A673 (cell line): ENCODE results near the gene UTP4. TPM values are rescaled to one million over a fixed set of nuclear protein-coding genes. Genes with fewer than 3 reads are reported as not detected.

Experiments
- BruUV-seq: library from RNA; stranded (reverse); fragments of 400-500 nt; replicated peaks from 2 replicates; lab custom pipeline; 2021; lab: Mats Ljungman, UMichigan
- CTCF ChIA-PET: fragments of 300-600 bp; sonication (Branson Sonifier 250); formaldehyde crosslinking; loops from one replicate; lab custom pipeline; 2022; ENCODE audit warnings: antibody characterized with exemption; lab: Charles Lee
- POLR2A ChIA-PET: fragments of 300-600 bp; sonication (Branson Sonifier 250); formaldehyde crosslinking; loops from one replicate; lab custom pipeline; 2022; ENCODE audit warnings: antibody characterized with exemption; ENCODE audit not compliant: low non-redundant PET; lab: Charles Lee
- DNase-seq: peaks from one replicate; pipeline ENCODE4 v3.0.0-alpha.2; 2015; ENCODE audit warnings: low spot score
- H3K27ac ChIP-seq: fragments of 200-600 bp; sonication (generic); 2 replicates; pipeline ENCODE4 v1.5.1; 2016; ENCODE audit warnings: mixed run types, low read depth, mild to moderate bottlenecking, mixed read lengths, antibody characterized with exemption, low read length; ENCODE audit not compliant: poor library complexity, severe bottlenecking
- H3K27me3 ChIP-seq: fragments of 200-600 bp; sonication (generic); replicated peaks from 2 replicates; pipeline ENCODE4 v1.6.1; 2017; ENCODE audit warnings: mixed run types, low read depth, mild to moderate bottlenecking, mixed read lengths, antibody characterized with exemption, low read length; ENCODE audit not compliant: insufficient read depth, poor library complexity
- H3K36me3 ChIP-seq: fragments of 200-600 bp; sonication (generic); 2 replicates; pipeline ENCODE4 v1.6.1; 2016; ENCODE audit warnings: mixed run types, mild to moderate bottlenecking, mixed read lengths, antibody characterized with exemption, low read length; ENCODE audit not compliant: insufficient read depth, poor library complexity, severe bottlenecking
- H3K4me1 ChIP-seq: fragments of 200-600 bp; sonication (generic); 2 replicates; pipeline ENCODE4 v1.6.1; 2017; ENCODE audit warnings: mixed run types, mild to moderate bottlenecking, mixed read lengths, antibody characterized with exemption, low read length; ENCODE audit not compliant: insufficient read depth, poor library complexity, severe bottlenecking
- H3K4me3 ChIP-seq: fragments of 200-600 bp; sonication (generic); 2 replicates; pipeline ENCODE4 v1.5.1; 2016; ENCODE audit warnings: low read depth, mixed run types, mild to moderate bottlenecking, mixed read lengths, low read length; ENCODE audit not compliant: poor library complexity, severe bottlenecking
- H3K9me3 ChIP-seq: fragments of 200-600 bp; sonication (generic); 2 replicates; pipeline ENCODE4 v1.6.1; 2016; ENCODE audit warnings: mixed run types, low read depth, mild to moderate bottlenecking, mixed read lengths, antibody characterized with exemption, low read length; ENCODE audit not compliant: poor library complexity, severe bottlenecking
- CTCF ChIP-seq: fragments of 300-800, 200-600 bp; sonication (generic); conservative IDR thresholded peaks from 2 replicates; pipeline ENCODE4 v1.5.1; 2017; ENCODE audit warnings: low read depth, mild to moderate bottlenecking, antibody characterized with exemption, low read length, moderate library complexity, mixed read lengths
- EZH2 ChIP-seq: fragments of 200-600 bp; sonication (generic); IDR thresholded peaks from 2 replicates; pipeline ENCODE4 v1.6.1; 2017; ENCODE audit warnings: borderline replicate concordance, low read depth, mild to moderate bottlenecking, mixed read lengths, antibody characterized with exemption, low read length; ENCODE audit not compliant: poor library complexity, severe bottlenecking
- intact Hi-C: fragments of 100-400 bp; cut with micrococcal nuclease; formaldehyde crosslinking; loops from one replicate; pipeline ENCODE4 v1.10.0; 2022; ENCODE audit not compliant: unreplicated experiment
- total RNA-seq: library from RNA; stranded (reverse); gene quantifications from 2 replicates; pipeline ENCODE4 v1.2.3, GENCODE V29; 2021

Gene UTP4
- total RNA-seq, 1 experiment from 2014 or later = 146 TPM

GRCh38 chr16:69116906-69117305, 15.5 kb upstream of the UTP4 start:
- no peak overlapping the region for H3K4me3 ChIP-seq
- H3K36me3 ChIP-seq = peaks cover 48% of the 10 kb centered on the region
- no peaks in the 10 kb centered on the region for H3K9me3 ChIP-seq
- no peaks in the 10 kb centered on the region for H3K27me3 ChIP-seq
- ChIA-PET CTCF (no interaction called here), POLR2A (no interaction called here)
- no peak for DNase-seq
- no peak overlapping the region for H3K27ac ChIP-seq
- no TSS peak for BruUV-seq
- intact Hi-C loops = no loop called here
- no peaks in the 10 kb centered on the region for H3K4me1 ChIP-seq
- TF ChIP-seq EZH2 (no peak), CTCF (no peak)

- H3K4me1 ChIP-seq = no peaks in the 10 kb centered on the region
- TF ChIP-seq EZH2 = no peak
- no peak for TF ChIP-seq CTCF
- POLR2A ChIA-PET = no interaction called here
- no peaks in the 10 kb centered on the region for H3K9me3 ChIP-seq
- intact Hi-C loops = no loop called here
- H3K27ac ChIP-seq = no peak overlapping the region
- no peaks in the 10 kb centered on the region for H3K27me3 ChIP-seq
- no TSS peak for BruUV-seq
- DNase-seq = no peak
- peaks cover 48% of the 10 kb centered on the region for H3K36me3 ChIP-seq
- CTCF ChIA-PET = interaction anchor here (1.6 kb wide), 1 partner anchor 10 kb away, joined by 3 read pairs; no protein-coding TSS in a partner anchor
- H3K4me3 ChIP-seq = no peak overlapping the region
These were observed 14.0 kb upstream of the UTP4 start for GRCh38 chr16:69118468-69118867.

GRCh38 chr16:69118994-69119393, 13.5 kb upstream of the UTP4 start:
- Histone ChIP-seq H3K36me3 (peaks cover 48% of the 10 kb centered on the region), H3K4me3 (no peak overlapping the region), H3K4me1 (no peaks in the 10 kb centered on the region), H3K27me3 (no peaks in the 10 kb centered on the region), H3K9me3 (no peaks in the 10 kb centered on the region), H3K27ac (no peak overlapping the region)
- no TSS peak for BruUV-seq
- TF ChIP-seq EZH2 = no peak
- no peak for TF ChIP-seq CTCF
- DNase-seq = no peak
- intact Hi-C loops = no loop called here
- ChIA-PET POLR2A (no interaction called here), CTCF (interaction anchor here (1.6 kb wide), 1 partner anchor 10 kb away, joined by 3 read pairs; no protein-coding TSS in a partner anchor)
